ENCODE data around the gene NCEH1. TPM values are rescaled to one million over a fixed set of nuclear protein-coding genes. Genes with fewer than 3 reads are reported as not detected.

Gene NCEH1
- total and polyA plus RNA-seq, 2 of the 13 experiments (the other 11 are each of a cell fraction or from before 2014, with no cell fraction given): 12.9 to 21.4 TPM

GRCh38 chr3:172606021-172606420 lies 104.8 kb downstream of the NCEH1 start:
- no peak for ATAC-seq
- H3K4me3 ChIP-seq (replicated peaks in 1 of 3; ENCODE audit: insufficient read depth in 1 of 3, low read depth in 2 of 3, low read length in 3 of 3): no peak overlapping the region
- ChIA-PET POLR2A (no interaction called here), CTCF (ENCODE audit: low intra/inter-chr PET ratio, low total read pairs) (no interaction called here)
- H3K9ac ChIP-seq (ENCODE audit: insufficient read depth, low read depth, low read length): no peak overlapping the region
- BruUV-seq (replicated peaks): no TSS peak
- TF ChIP-seq SIN3B (IDR thresholded peaks at IDR 0.05; ENCODE audit: low read length): no peak
- no peak for TF ChIP-seq BCL6 (CRISPR knock-in tag; IDR thresholded peaks at IDR 0.05)
- no peak for TF ChIP-seq ELF1 (CRISPR knock-in tag; IDR thresholded peaks at IDR 0.05)
- no peak for TF ChIP-seq ARNT2 (CRISPR knock-in tag; IDR thresholded peaks at IDR 0.05; ENCODE audit: low read depth)
- no peak for TF ChIP-seq ZMAT3 (CRISPR knock-in tag; conservative IDR thresholded peaks at IDR 0.05)
- no peak for TF ChIP-seq NBN (conservative IDR thresholded peaks at IDR 0.05)
- TF ChIP-seq AKAP8 (CRISPR knock-in tag; IDR thresholded peaks at IDR 0.05): no peak
- no peak for TF ChIP-seq ZNF598 (CRISPR knock-in tag; IDR thresholded peaks at IDR 0.05; ENCODE audit: borderline replicate concordance)
- no peak for TF ChIP-seq ZNF337 (CRISPR knock-in tag; IDR thresholded peaks at IDR 0.05; ENCODE audit: borderline replicate concordance, low read depth)
- TF ChIP-seq ZSCAN5A (CRISPR knock-in tag; IDR thresholded peaks at IDR 0.05; ENCODE audit: borderline replicate concordance): no peak
- no peak for TF ChIP-seq ZNF761 (CRISPR knock-in tag; conservative IDR thresholded peaks at IDR 0.05)
- TF ChIP-seq ZGPAT (CRISPR knock-in tag; IDR thresholded peaks at IDR 0.05): no peak
- no peak for TF ChIP-seq ZSCAN31 (CRISPR knock-in tag; IDR thresholded peaks at IDR 0.05; ENCODE audit: low read depth)
- no peak for TF ChIP-seq HIC2 (CRISPR knock-in tag; IDR thresholded peaks at IDR 0.05; ENCODE audit: low read depth)
- TF ChIP-seq MBNL3 (CRISPR knock-in tag; conservative IDR thresholded peaks at IDR 0.05): no peak
- TF ChIP-seq ZNF547 (CRISPR knock-in tag; IDR thresholded peaks at IDR 0.05): no peak
- no peak for TF ChIP-seq ZMYM2 (CRISPR knock-in tag; IDR thresholded peaks at IDR 0.05)
- 93% methylated on average over 5 of the region's 5 CpGs for WGBS (ENCODE audit: low lambda C conversion rate)
- H3K27me3 ChIP-seq (ENCODE audit: control insufficient read depth in 1 of 2, insufficient read depth in 2 of 2, low read length in 2 of 2): no peaks in the 10 kb centered on the region
- no peak for FAIRE-seq
- intact Hi-C loops (cut with micrococcal nuclease; ENCODE audit: unreplicated experiment): no loop called here
- H3K79me2 ChIP-seq (ENCODE audit: insufficient read depth, low read length): no peaks in the 10 kb centered on the region
- no peaks in the 10 kb centered on the region for H3K36me3 ChIP-seq (replicated peaks in 1 of 2; ENCODE audit: control insufficient read depth in 1 of 2, insufficient read depth in 2 of 2, low read length in 2 of 2)
- H2AFZ ChIP-seq (ENCODE audit: low read length): no peak overlapping the region
- in situ Hi-C loops (cut with HindIII; ENCODE audit: extremely low pct_ligation_motif_present, low pct_unique_long_range_greater_than_20kb): no loop called here
- H3K4me2 ChIP-seq (ENCODE audit: low read depth, low read length): no peak overlapping the region
- no peaks in the 10 kb centered on the region for H4K20me1 ChIP-seq (ENCODE audit: insufficient read depth, low read length)
- no peaks in the 10 kb centered on the region for H3K9me3 ChIP-seq (ENCODE audit: low read length)
- peaks cover 17% of the 10 kb centered on the region for H3K4me1 ChIP-seq (ENCODE audit: insufficient read depth, low read length)
- no peak overlapping the region for H3K27ac ChIP-seq (ENCODE audit: extremely low read length, insufficient read depth, low read length)
- no peak for DNase-seq (ENCODE audit: low spot score)
